Heart left ventricle (tissue), 13 donors: Measurements from ENCODE around the gene CFAP57.

ENCODE experiments used
- POLR2A ChIP-seq, 2 donors: fragments of 450-650 bp; IDR thresholded peaks; one replicate each; pipeline ENCODE4 v1.6.1; 2017; ENCODE audit warnings: antibody characterized with exemption in 2 of 2, mild to moderate bottlenecking in 2 of 2, moderate library complexity in 2 of 2
- TF ChIP-seq, protein P1 (sequence below), 12 donors: fragments of 200-600 bp; sonication (generic) in 4 of 12; IDR thresholded peaks; one replicate each; pipeline versions ENCODE4 v1.5.0 to v1.8.0; 2018 to 2022; ENCODE audit warnings: antibody characterized with exemption in 12 of 12, mild to moderate bottlenecking in 5 of 12
- donor health status: ischemic (EF 13 %, LVEDD 7.1; RV severe dilation, severe dysfunction).
- donor health status: DM: no; HTN: yes; CAD: no.
- donor health status: DM: no; HTN: no; CAD: no.
- donor health status: ischemic (EF 25% LVEDD 6.9; RV normal size, moderate dysfunction).
- donor health status: ischemic (EF 25% LVEDD 5.7; RV mildly dilated, moderate dysfunction).
- donor health status: ischemic (EF 35%, LVEDD 5.7; RV mildly dilated, moderate dysfunction).
- donor health status: nonischemic (EF 11% LVEDD 7.7; RV severe dilation, severe dysfunction).
- donor health status: DM: yes; HTN: yes; CAD: no.
- donor health status: PGD.
- donor health status: ischemic (EF 29% LVEDD 5.4; RV normal size, mild dysfunction).
- donor health status: nonischemic (EF 23%, LVEDD 6.1; RV moderate dilation, normal function).

DNA sequence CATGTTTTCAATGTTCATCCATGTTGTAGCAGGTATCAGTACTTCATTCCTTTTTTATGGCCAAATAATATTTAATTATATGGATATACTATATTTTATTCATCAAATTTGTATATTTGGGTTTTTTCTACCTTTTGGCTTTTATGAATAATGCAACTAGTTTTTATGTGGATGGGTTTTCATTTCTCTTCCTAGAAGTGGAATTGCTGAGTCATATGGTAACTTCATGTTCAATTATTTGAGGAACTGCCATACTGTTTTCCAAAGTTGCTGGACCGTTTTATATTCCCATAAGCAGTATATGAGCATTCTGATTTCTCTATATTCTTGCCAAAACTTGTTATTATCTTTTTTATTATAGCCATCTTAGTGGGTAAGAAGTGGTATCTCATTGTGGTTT is 16.0 kb downstream of the CFAP57 start:
- TF ChIP-seq, protein P1, sequence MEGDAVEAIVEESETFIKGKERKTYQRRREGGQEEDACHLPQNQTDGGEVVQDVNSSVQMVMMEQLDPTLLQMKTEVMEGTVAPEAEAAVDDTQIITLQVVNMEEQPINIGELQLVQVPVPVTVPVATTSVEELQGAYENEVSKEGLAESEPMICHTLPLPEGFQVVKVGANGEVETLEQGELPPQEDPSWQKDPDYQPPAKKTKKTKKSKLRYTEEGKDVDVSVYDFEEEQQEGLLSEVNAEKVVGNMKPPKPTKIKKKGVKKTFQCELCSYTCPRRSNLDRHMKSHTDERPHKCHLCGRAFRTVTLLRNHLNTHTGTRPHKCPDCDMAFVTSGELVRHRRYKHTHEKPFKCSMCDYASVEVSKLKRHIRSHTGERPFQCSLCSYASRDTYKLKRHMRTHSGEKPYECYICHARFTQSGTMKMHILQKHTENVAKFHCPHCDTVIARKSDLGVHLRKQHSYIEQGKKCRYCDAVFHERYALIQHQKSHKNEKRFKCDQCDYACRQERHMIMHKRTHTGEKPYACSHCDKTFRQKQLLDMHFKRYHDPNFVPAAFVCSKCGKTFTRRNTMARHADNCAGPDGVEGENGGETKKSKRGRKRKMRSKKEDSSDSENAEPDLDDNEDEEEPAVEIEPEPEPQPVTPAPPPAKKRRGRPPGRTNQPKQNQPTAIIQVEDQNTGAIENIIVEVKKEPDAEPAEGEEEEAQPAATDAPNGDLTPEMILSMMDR (IDR thresholded peaks at IDR 0.05), result no peak
- TF ChIP-seq POLR2A (IDR thresholded peaks at IDR 0.05), result no peak
